K562 (cell line): Measurements from ENCODE around the gene EHBP1. TPM values are rescaled to one million over a fixed set of nuclear protein-coding genes. Genes with fewer than 3 reads are reported as not detected.

ENCODE experiments used
- ATAC-seq: fragments of 200-7000 bp; cut with Tn5 transposase; 3 replicates; pipeline ENCODE4 v1.9.1; 2020; ENCODE audit warnings: moderate library complexity
- BruUV-seq: library from RNA; stranded (reverse); fragments of 400-500 nt; replicated peaks from 2 replicates; lab custom pipeline; 2021; lab: Mats Ljungman, UMichigan
- CTCF ChIA-PET: fragments of 300-600 bp; formaldehyde crosslinking; extraction: SDS; loops from one replicate; lab custom pipeline; 2021; ENCODE audit warnings: low intra/inter-chr PET ratio; lab: Yijun Ruan, JAX
- POLR2A ChIA-PET: fragments of 300-600, 350-650 bp; sonication (Branson Sonifier 250); formaldehyde crosslinking; extraction: SDS; loops from one replicate; lab custom pipeline; 2021; ENCODE audit warnings: antibody characterized with exemption, inconsistent platforms; lab: Yijun Ruan, JAX
- DNase-seq, 4 experiments: peaks; one replicate each; pipeline versions ENCODE4 v3.0.0 to v3.0.0-alpha.2; 2011 to 2018; ENCODE audit warnings: low spot score in 3 of 4, mixed read lengths in 3 of 4; ENCODE audit errors: extremely low read depth in 1 of 4
- FAIRE-seq: peaks from 2 replicates; lab custom pipeline; 2011; peaks lifted over from hg19 to GRCh38; lab: Jason Lieb, UNC
- H2AFZ ChIP-seq: 2 replicates; pipeline ENCODE4 v1.6.0; 2011; ENCODE audit warnings: low read depth, low read length, control low read depth, inconsistent platforms
- H3K27ac ChIP-seq: fragments of 200-600 bp; 3 replicates; pipeline ENCODE4 v1.8.0; 2011; ENCODE audit warnings: low read depth, mild to moderate bottlenecking, control low read depth, inconsistent platforms, low read length, moderate library complexity, mixed read lengths; ENCODE audit errors: extremely low read depth
- H3K27me3 ChIP-seq, 2 experiments: fragments of 300-600 bp in 1 of 2; 2 replicates in 1 of 2; 3 replicates in 1 of 2; pipeline versions ENCODE4 v1.6.0 to v1.8.0; 2011; ENCODE audit warnings: inconsistent platforms in 2 of 2, low read length in 2 of 2, mild to moderate bottlenecking in 1 of 2, mixed read lengths in 1 of 2, moderate library complexity in 1 of 2; ENCODE audit not compliant: control insufficient read depth in 2 of 2, insufficient read depth in 2 of 2
- H3K36me3 ChIP-seq: fragments of 300-600 bp; 3 replicates; pipeline ENCODE4 v1.8.0; 2011; ENCODE audit warnings: mild to moderate bottlenecking, low read length, inconsistent platforms; ENCODE audit not compliant: control insufficient read depth, insufficient read depth
- H3K4me1 ChIP-seq, 2 experiments: fragments of 200-600 bp in 1 of 2; replicated peaks in 1 of 2; 2 replicates in 1 of 2; 3 replicates in 1 of 2; pipeline versions ENCODE4 v1.5.1 to v1.8.0; 2011; ENCODE audit warnings: inconsistent platforms in 2 of 2, low read length in 2 of 2, mild to moderate bottlenecking in 1 of 2, mixed read lengths in 1 of 2, moderate library complexity in 1 of 2; ENCODE audit not compliant: control insufficient read depth in 2 of 2, insufficient read depth in 2 of 2
- H3K4me2 ChIP-seq: 2 replicates; pipeline ENCODE4 v1.6.1; 2011; ENCODE audit warnings: low read length, control low read depth, inconsistent platforms, mixed read lengths; ENCODE audit not compliant: insufficient read depth
- H3K4me3 ChIP-seq: fragments of 200-600 bp; sonication (generic), shearing (Covaris generic); 2 replicates; pipeline ENCODE4 v1.5.1; 2016; ENCODE audit warnings: control low read depth, inconsistent platforms
- H3K79me2 ChIP-seq: fragments of 200-600 bp; 3 replicates; pipeline ENCODE4 v1.8.0; 2011; ENCODE audit warnings: low read length, inconsistent platforms; ENCODE audit not compliant: control insufficient read depth, insufficient read depth
- H3K9ac ChIP-seq, 2 experiments: 2 replicates each; pipeline versions ENCODE4 v1.6.0 to v1.6.1; 2011; ENCODE audit warnings: low read depth in 2 of 2, low read length in 2 of 2, control low read depth in 1 of 2, inconsistent platforms in 1 of 2, mild to moderate bottlenecking in 1 of 2, mixed read lengths in 1 of 2; ENCODE audit not compliant: insufficient read depth in 1 of 2
- H3K9me1 ChIP-seq: one replicate; pipeline ENCODE4 v1.6.0; 2011; ENCODE audit warnings: inconsistent platforms, mild to moderate bottlenecking, low read length, moderate library complexity; ENCODE audit not compliant: control insufficient read depth, insufficient read depth
- H3K9me3 ChIP-seq: replicated peaks from 2 replicates; pipeline ENCODE4 v1.5.1; 2011; ENCODE audit warnings: low read depth, low read length, inconsistent platforms; ENCODE audit not compliant: control insufficient read depth, insufficient read depth
- H4K20me1 ChIP-seq: replicated peaks from 2 replicates; pipeline ENCODE4 v1.6.1; 2011; ENCODE audit warnings: low read length, inconsistent platforms, mixed read lengths; ENCODE audit not compliant: control insufficient read depth, insufficient read depth
- ARID3B ChIP-seq: fragments of 250-450 bp; sonication (Bioruptor Pico); IDR thresholded peaks from 2 replicates; pipeline ENCODE4 v1.4.0; 2020; ENCODE audit warnings: borderline replicate concordance
- BHLHE40 ChIP-seq: IDR thresholded peaks from 2 replicates; pipeline ENCODE4 v1.6.1; 2011; ENCODE audit warnings: low read length, improper control_type of control experiment
- CHCHD3 ChIP-seq: fragments of 250-450 bp; sonication (Bioruptor Pico); IDR thresholded peaks from 2 replicates; pipeline ENCODE4 v2.1.2; 2022; ENCODE audit warnings: mild to moderate bottlenecking
- DPF2 ChIP-seq: fragments of 450-650 bp; IDR thresholded peaks from 2 replicates; pipeline ENCODE4 v1.6.1; 2016
- NFXL1 ChIP-seq: fragments of 450-650 bp; formaldehyde crosslinking; IDR thresholded peaks from 2 replicates; pipeline ENCODE4 v1.4.0; 2021; ENCODE audit warnings: mild to moderate bottlenecking
- SRSF7 ChIP-seq: fragments of 200-400 bp; formaldehyde crosslinking; optimal IDR thresholded peaks from 2 replicates; pipeline ENCODE3; 2017; ENCODE audit warnings: mild to moderate bottlenecking, low read depth, low read length
- TCF15 ChIP-seq: fragments of 250-450 bp; sonication (Bioruptor Pico); IDR thresholded peaks from 2 replicates; pipeline ENCODE4 v1.8.0; 2022; ENCODE audit warnings: moderate library complexity, mild to moderate bottlenecking, inconsistent platforms
- TCF7L2 ChIP-seq: fragments of 150-350 bp; IDR thresholded peaks from 2 replicates; pipeline ENCODE4 v1.6.1; 2016; ENCODE audit warnings: low read depth, mild to moderate bottlenecking, low read length, moderate library complexity
- ZC3H4 ChIP-seq: sonication (generic); formaldehyde crosslinking; IDR thresholded peaks from 2 replicates; pipeline ENCODE4 v1.9.0; 2021; ENCODE audit warnings: missing genetic modification reagents, borderline replicate concordance
- ZNF324 ChIP-seq: fragments of 250-450 bp; sonication (Bioruptor Pico); IDR thresholded peaks from 2 replicates; pipeline ENCODE4 v1.4.0; 2020; ENCODE audit warnings: mild to moderate bottlenecking
- in situ Hi-C: fragments of 300-500 bp; cut with MboI; formaldehyde crosslinking; loops from 4 replicates; pipeline ENCODE4 v1.15.0; 2018; ENCODE audit warnings: inconsistent platforms, mixed read lengths
- intact Hi-C: fragments of 100-400 bp; cut with micrococcal nuclease; formaldehyde crosslinking; loops from 2 replicates; pipeline ENCODE4 v1.14.2; 2022
- polyA plus RNA-seq, 8 experiments: library from polyadenylated mRNA; depleted of rRNA in 4 of 8; stranded (reverse) in 5 of 8; unstranded in 3 of 8; fragments of >200 nt; fragmentation: Nextera tagmentation in 2 of 8; fragmentation: Illumina TruSeq in 1 of 8; extraction: Ambion mirVana in 2 of 8; extraction: Trizol in 1 of 8; gene quantifications; 2 replicates each; pipeline versions ENCODE4 v1.2.1 to v1.2.3, GENCODE V29; 2011 to 2014; ENCODE audit warnings: inconsistent platforms in 1 of 8, missing spikeins in 1 of 8
- total RNA-seq, 7 experiments: library from RNA; depleted of rRNA in 6 of 7; stranded (reverse); fragments of >200 nt in 6 of 7; fragmentation: Illumina TruSeq in 2 of 7; extraction: Trizol in 2 of 7; gene quantifications; 2 replicates each; pipeline versions ENCODE4 v1.2.1 to v1.2.3, GENCODE V29; 2011 to 2021; ENCODE audit warnings: low replicate concordance in 1 of 7

Gene EHBP1
- total and polyA plus RNA-seq, 9 of the 15 experiments (the other 6 are each of a cell fraction or from before 2014, with no cell fraction given), result 8.9 to 26.6 (median 19.3) TPM

GRCh38 chr2:62913311-62913710 lies 207.8 kb downstream of the EHBP1 start:
- Histone ChIP-seq H3K27me3 (no peaks in the 10 kb centered on the region), H3K9ac (no peak overlapping the region), H3K4me1 (no peaks in the 10 kb centered on the region; a peak in 1 of 5 replicates), H3K79me2 (no peaks in the 10 kb centered on the region), H3K4me3 (no peak overlapping the region), H4K20me1 (no peaks in the 10 kb centered on the region), H3K36me3 (no peaks in the 10 kb centered on the region), H2AFZ (no peak overlapping the region), H3K9me3 (no peaks in the 10 kb centered on the region), H3K27ac (no peak overlapping the region), H3K9me1 (no peaks in the 10 kb centered on the region), H3K4me2 (no peak overlapping the region)
- FAIRE-seq (no peak), ATAC-seq (no peak), DNase-seq (no peak)
- ChIA-PET POLR2A (interaction anchor here (1.0 kb wide), 1 partner anchor 14 kb away, joined by 3 read pairs; no protein-coding TSS in a partner anchor), CTCF (no interaction called here)
- intact Hi-C loops, result no loop called here
- BruUV-seq, result no TSS peak
- in situ Hi-C loops, result no loop called here
- no peak for TF ChIP-seq CHCHD3 (CRISPR knock-in tag)
- TF ChIP-seq DPF2, result no peak
- no peak for TF ChIP-seq BHLHE40
- TF ChIP-seq ARID3B (CRISPR knock-in tag), result no peak
- TF ChIP-seq NFXL1 (CRISPR knock-in tag), result no peak
- TF ChIP-seq ZNF324 (CRISPR knock-in tag), result no peak
- no peak for TF ChIP-seq ZC3H4 (CRISPR knock-in tag)
- no peak for TF ChIP-seq SRSF7
- no peak for TF ChIP-seq TCF15 (CRISPR knock-in tag)
- no peak for TF ChIP-seq TCF7L2
